GM21717 (cell line): Measurements from ENCODE around the gene LRRC46.

Experiments used
- ATAC-seq: cut with Tn5 transposase; IDR thresholded peaks from one replicate; pipeline ENCODE4 v1.9.1; 2021; ENCODE audit warnings: mild to moderate bottlenecking, moderate library complexity; ENCODE audit not compliant: unreplicated experiment

Gene LRRC46

GRCh38 chr17:47808830-47809480 lies 22.5 kb upstream of the LRRC46 start:
- no peak for ATAC-seq

- no peak for ATAC-seq
These were observed 21.2 kb upstream of the LRRC46 start for GRCh38 chr17:47810200-47810821.

GRCh38 chr17:47810901-47811635 lies 20.4 kb upstream of the LRRC46 start:
- ATAC-seq, result no peak

- ATAC-seq, result no peak
These were observed 19.8 kb upstream of the LRRC46 start for GRCh38 chr17:47811709-47812108.

- ATAC-seq, result no peak
These were observed 19.1 kb upstream of the LRRC46 start for GRCh38 chr17:47812146-47812920.

GRCh38 chr17:47813077-47813476 lies 18.4 kb upstream of the LRRC46 start:
- ATAC-seq, result no peak

- no peak for ATAC-seq
These were observed 17.9 kb upstream of the LRRC46 start for GRCh38 chr17:47813512-47814031.

GRCh38 chr17:47815106-47815918 lies 16.2 kb upstream of the LRRC46 start:
- ATAC-seq, result no peak

- ATAC-seq, result no peak
These were observed 15.2 kb upstream of the LRRC46 start for GRCh38 chr17:47816111-47816735.

- ATAC-seq, result no peak
These were observed 14.5 kb upstream of the LRRC46 start for GRCh38 chr17:47816947-47817346.

GRCh38 chr17:47818002-47818695 lies 13.3 kb upstream of the LRRC46 start:
- no peak for ATAC-seq

- no peak for ATAC-seq
These were observed 12.0 kb upstream of the LRRC46 start for GRCh38 chr17:47819475-47819874.

GRCh38 chr17:47820033-47820789 lies 11.3 kb upstream of the LRRC46 start:
- no peak for ATAC-seq

- ATAC-seq, result no peak
These were observed 10.4 kb upstream of the LRRC46 start for GRCh38 chr17:47821031-47821423.

GRCh38 chr17:47821424-47822391 lies 9.8 kb upstream of the LRRC46 start, which contains the start of gene OSBPL7:
OSBPL7 (minus strand) TSS chr17:47821794; CDS start chr17:47820278, 1,516 bp downstream.
- ATAC-seq, result peak; percentile 54

GRCh38 chr17:47822785-47823184 lies 8.7 kb upstream of the LRRC46 start:
- no peak for ATAC-seq

- no peak for ATAC-seq
These were observed 8.0 kb upstream of the LRRC46 start for GRCh38 chr17:47823519-47823918.
